Cardiac septum (tissue), 1 donor: Measurements from ENCODE around the gene CSNK2A2. TPM values are rescaled to one million over a fixed set of nuclear protein-coding genes. Genes with fewer than 3 reads are reported as not detected.

Experiments
- DNase-seq: peaks from one replicate; pipeline ENCODE4 v3.0.0-alpha.2; 2020; ENCODE audit warnings: low spot score
- intact Hi-C: fragments of 100-400 bp; cut with DNase I; formaldehyde crosslinking; loops from one replicate; pipeline ENCODE4 v1.14.0; 2022
- total RNA-seq: library from RNA; stranded (reverse); fragmentation: NEBNext Ultra II Directional; extraction: Animal tissue kit (Norgen Biotek cat#: 25700); gene quantifications from one replicate; pipeline ENCODE4 v1.2.1, GENCODE V29; 2021
- donor health status: DM: no; HTN: no; CAD: no.

The CSNK2A2 gene
- total RNA-seq, 1 donor from 2014 or later: 35.8 TPM

DNA sequence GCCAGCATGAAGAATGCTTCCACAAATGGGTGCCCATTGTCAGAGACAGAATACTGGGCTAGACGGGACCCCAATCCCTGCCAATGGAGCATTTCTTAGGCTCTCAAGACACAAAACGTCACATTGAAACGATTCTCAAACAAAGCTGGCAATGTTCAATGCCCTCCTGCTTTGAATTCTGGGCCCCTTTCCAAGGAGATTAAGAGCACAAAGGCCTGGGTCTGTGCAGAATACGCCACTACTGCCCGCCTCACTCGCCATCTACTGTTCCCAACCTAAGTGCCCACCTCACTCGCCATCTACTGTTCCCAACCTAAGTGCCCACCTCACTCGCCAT lies 78.4 kb downstream of the CSNK2A2 start:
- intact Hi-C loops: no loop called here
- no peak for DNase-seq

DNA sequence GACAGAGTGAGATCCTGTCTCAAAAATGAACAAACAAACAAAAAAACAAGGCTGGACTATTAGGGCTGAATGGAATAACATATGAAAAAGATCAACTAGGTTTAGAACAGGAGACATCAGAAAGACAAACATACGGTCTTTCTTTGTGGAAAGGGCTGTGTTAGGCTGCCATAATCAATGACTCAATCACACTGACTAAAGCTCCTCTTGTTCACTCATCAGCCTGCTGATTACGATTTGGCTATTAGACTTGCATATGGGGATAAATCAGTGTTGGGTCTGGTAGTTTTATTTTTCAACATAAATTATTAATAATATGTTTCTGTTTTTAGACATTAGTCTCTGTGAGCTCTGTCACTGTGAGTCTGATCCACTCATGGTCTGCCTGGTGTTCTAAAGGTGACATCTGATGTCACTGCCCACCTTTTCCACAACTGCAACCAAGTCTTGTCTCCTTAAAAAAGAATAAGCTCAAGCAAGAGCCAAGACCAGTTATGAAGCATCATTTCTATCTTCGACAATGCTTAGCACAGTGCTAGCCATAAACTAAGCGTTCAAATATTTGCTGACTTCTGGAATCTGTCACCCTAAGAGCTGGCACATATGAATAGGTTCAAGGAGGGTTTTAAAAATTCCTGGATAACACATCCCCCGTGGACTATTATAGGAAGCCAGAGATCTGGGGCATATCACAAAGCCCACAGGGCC lies 79.0 kb downstream of the CSNK2A2 start:
- intact Hi-C loops: no loop called here
- no peak for DNase-seq

DNA sequence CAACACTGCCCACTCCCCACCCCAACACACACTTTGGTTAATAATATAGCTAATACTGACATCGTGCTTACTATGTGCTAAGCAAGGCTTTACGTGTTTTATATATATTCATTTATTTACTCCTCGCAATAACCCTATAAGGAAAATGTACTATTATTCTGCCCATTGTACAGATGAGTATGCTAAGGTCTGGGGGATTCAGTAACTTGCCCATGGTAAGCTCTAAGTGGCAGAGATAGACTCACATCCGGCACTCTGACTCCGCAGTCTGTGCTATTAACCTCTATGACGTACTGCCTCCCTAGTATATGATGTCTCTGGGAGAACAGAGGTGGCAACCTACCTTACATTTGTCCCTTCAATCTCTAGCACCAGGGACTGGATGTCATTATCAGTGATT lies 81.4 kb downstream of the CSNK2A2 start:
- intact Hi-C loops: no loop called here
- peak; percentile 5 for DNase-seq

DNA sequence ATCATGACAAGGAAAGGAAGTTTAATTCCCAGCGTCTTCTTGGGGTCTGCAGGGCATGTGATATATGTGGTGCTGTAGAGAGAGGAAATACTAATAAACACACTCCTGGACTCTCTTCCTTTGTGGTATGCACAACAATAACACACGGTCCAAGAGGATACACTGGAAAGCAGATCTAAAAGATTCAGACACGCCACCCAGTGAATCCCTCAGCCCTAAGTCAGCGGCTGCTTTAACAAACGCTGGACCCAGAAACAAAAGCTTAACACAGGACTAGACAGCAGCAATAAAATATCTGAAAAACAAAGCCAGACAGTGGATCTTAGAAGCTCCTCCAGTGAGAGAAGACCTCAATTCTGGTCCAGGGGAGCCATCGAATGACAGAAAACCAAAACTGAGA lies 81.8 kb downstream of the CSNK2A2 start:
- peak; percentile 24 for DNase-seq
- intact Hi-C loops: no loop called here

DNA sequence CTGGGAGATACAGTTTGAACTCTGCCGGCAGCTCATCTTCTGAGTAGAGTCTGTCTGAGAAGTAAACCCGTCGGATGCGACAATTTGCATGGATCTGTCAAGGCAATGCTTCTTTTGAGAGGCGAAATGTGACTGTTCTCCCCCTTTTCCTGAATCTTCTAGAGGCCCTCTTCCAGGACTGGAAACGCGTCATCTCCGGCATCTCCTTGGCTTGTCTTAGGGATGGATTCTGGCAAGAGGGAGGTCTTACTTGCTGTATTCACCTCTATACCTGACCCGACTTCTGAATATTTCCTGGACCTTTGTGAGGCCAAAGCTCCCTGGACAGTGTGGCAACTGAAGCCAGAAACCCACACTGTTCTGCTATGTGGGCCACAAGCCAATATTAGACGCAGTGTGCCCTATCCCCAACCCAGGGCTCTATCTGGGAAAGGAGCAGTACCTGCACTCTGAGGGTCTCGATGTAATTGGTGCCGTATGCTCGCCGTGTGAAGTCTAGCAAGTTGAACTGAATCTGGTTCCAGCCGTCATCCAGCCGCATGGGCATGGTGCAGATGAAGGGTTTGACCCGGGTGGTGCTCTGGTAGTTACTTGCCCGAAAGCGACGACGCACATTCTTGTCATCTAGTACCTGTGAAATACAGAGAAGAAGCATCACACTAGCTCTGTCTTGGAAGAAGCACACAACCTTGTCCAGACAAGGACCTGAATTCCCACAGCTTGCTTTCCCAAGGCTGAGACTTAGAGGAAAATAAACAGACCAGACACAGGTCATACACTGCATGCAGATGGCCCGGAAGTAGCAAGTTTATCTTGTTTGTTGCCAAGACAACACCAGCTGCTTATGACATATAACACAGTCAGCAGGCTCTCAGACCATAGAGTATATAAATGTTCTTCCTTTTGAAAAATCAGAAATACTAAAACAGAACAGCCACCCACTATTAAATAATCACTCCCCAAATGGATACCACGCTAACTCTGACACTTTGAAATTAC lies 82.8 kb downstream of the CSNK2A2 start:
- intact Hi-C loops: no loop called here
- no peak for DNase-seq

DNA sequence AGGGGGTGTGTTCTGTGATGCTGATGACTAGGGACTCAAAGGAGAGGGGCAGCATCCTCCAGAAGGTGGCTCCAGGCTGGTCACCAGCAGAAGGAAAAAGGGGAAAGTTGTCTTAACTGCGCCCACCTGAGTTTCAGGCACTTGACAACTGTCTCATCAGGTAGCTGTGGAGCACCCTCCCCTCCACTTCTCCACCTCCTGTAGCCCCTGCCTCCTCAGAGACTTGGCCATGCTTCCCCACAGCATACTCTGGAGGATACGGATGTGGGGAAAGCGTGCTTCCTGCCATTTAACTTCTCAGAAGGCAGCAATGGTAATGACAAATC lies 86.6 kb downstream of the CSNK2A2 start:
- no peak for DNase-seq

DNA sequence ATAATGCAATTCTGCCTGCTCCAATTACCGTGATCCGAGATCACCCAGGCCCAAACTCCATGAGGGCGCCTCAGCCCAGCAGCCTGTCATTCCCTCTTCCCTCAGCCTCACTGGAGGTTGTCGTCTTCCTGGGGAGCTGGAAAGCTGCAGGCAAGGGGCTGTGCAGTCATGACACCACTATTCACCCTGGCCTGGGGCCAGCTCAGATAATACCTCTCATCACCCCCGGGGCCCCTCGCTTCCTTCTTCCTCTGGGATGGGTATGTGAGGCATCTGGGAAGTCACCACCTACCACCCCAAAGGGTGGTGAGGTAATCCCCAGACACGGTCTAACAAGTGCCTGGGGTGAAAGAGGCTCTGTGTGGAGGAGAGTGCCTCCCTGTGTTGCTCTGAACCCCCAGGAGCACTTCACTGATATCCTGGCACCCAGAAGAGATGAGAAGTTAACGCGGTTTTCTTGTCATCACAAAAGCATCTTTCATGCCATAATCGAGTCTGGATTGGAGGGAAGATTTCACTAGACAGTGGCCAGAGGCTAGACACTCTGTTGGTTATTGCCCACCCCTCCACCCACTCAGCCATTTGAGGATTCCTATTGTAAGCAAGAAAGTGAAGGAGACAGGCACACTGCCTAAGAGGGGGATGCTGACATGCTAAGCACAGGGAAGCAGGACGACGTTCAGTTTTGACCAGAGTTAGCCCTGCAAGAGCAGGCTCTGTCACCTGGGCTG lies 87.2 kb downstream of the CSNK2A2 start:
- intact Hi-C loops: no loop called here
- DNase-seq: no peak

More for the DNA sequence above, 86.6 kb downstream of the CSNK2A2 start:
- intact Hi-C loops: no loop called here

DNA sequence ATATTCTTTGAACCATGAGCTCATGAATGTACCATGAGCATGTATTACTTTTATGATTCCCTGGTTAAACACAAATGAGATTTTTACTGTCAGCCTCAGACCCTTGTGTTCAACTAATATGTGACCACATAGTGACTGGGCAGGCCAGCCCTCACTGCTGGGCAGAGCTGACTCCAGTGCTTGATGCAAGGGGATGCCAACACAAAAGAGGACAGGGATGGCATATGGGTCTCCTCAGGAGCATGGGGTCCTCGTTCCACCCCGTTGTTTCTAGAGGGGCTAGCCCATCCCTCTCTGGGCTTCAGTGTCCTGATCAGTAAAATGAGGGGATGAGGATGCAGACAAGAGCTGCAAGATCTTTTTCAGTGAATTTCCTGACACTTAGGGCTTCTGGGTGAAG lies 88.0 kb downstream of the CSNK2A2 start:
- no peak for DNase-seq
- intact Hi-C loops: no loop called here

DNA sequence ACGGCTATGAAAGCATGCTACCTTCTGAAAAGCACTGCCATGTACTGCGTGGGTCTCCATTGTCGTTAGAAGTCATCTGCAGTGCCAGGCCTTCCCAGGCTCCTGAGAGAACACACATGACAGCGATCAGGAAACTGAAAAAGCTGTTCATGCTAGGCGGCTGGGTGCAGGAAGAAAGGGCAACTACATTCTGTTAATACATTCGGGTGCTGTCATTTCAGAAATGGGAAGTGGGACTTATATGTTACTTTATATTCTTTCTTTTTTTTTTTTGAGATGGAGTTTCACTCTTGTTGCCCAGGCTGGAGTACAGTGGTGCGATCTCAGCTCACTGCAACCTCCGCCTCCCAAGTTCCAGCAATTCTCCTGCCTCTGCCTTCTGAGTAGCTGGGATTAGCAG lies 88.6 kb downstream of the CSNK2A2 start:
- intact Hi-C loops: no loop called here
- DNase-seq: no peak

Other genes with a start within 250 kb of the CSNK2A2 start
- not detected for gene CNGB1, start 227.0 kb downstream of the CSNK2A2 start, total RNA-seq
- gene ZNF319, start 197.4 kb downstream of the CSNK2A2 start, total RNA-seq: 7.2 TPM
- gene USB1, start 196.7 kb downstream of the CSNK2A2 start, total RNA-seq: 36.0 TPM
- 53.5 TPM for gene MMP15, start 172.4 kb downstream of the CSNK2A2 start, total RNA-seq
- gene CFAP20, start 68.7 kb downstream of the CSNK2A2 start, total RNA-seq: 36.7 TPM
- gene PRSS54, start 96.9 kb upstream of the CSNK2A2 start, total RNA-seq: not detected
- 4.7 TPM for gene GINS3, start 194.4 kb upstream of the CSNK2A2 start, total RNA-seq